ENCODE data around the gene DMRTC2. TPM values are rescaled to one million over a fixed set of nuclear protein-coding genes. Genes with fewer than 3 reads are reported as not detected.

The DMRTC2 gene
- total RNA-seq, 2 donors from 2014 or later, result 9.6 TPM; not detected in 1

GRCh38 chr19:41890936-41891335 is 46.1 kb downstream of the DMRTC2 start:
- TF ChIP-seq POLR2A (IDR thresholded peaks at IDR 0.05), result no peak
- no peak for TF ChIP-seq POLR2AphosphoS5 (IDR thresholded peaks at IDR 0.05)
- TF ChIP-seq CTCF (IDR thresholded peaks at IDR 0.05), result no peak
- no peaks in the 10 kb centered on the region for H3K4me1 ChIP-seq (replicated peaks)
- H3K36me3 ChIP-seq, result peaks cover 0 to 8% of the 10 kb centered on the region in 2 donors
- DNase-seq (ENCODE audit: low spot score), result no peak
- no peaks in the 10 kb centered on the region for H3K27me3 ChIP-seq (replicated peaks; ENCODE audit: insufficient read depth)
- no peak overlapping the region for H3K4me3 ChIP-seq
- no peaks in the 10 kb centered on the region for H3K9me3 ChIP-seq
- WGBS, result 94% methylated on average over 4 of the region's 4 CpGs
- intact Hi-C loops (cut with DNase I), result no loop called here
- H3K27ac ChIP-seq, result no peak overlapping the region

- Histone ChIP-seq H3K27me3 (replicated peaks; ENCODE audit: insufficient read depth) (no peaks in the 10 kb centered on the region), H3K4me1 (replicated peaks) (no peaks in the 10 kb centered on the region), H3K4me3 (no peak overlapping the region), H3K9me3 (no peaks in the 10 kb centered on the region), H3K36me3 (peaks cover 0 to 8% of the 10 kb centered on the region in 2 donors), H3K27ac (no peak overlapping the region)
- no peak for DNase-seq (ENCODE audit: low spot score)
- intact Hi-C loops (cut with DNase I), result no loop called here
- 86% methylated on average over 34 of the region's 34 CpGs for WGBS
- TF ChIP-seq POLR2AphosphoS5 (IDR thresholded peaks at IDR 0.05) (no peak), POLR2A (IDR thresholded peaks at IDR 0.05) (no peak), CTCF (IDR thresholded peaks at IDR 0.05) (no peak)
Observed at GRCh38 chr19:41892173-41892902, 47.5 kb downstream of the DMRTC2 start.

- no peak overlapping the region for H3K27ac ChIP-seq
- H3K4me3 ChIP-seq, result no peak overlapping the region
- WGBS, result 67% methylated on average over 6 of the region's 6 CpGs
- no peaks in the 10 kb centered on the region for H3K9me3 ChIP-seq
- H3K4me1 ChIP-seq (replicated peaks), result no peaks in the 10 kb centered on the region
- intact Hi-C loops (cut with DNase I), result no loop called here
- H3K27me3 ChIP-seq (replicated peaks; ENCODE audit: insufficient read depth), result no peaks in the 10 kb centered on the region
- no peak for DNase-seq (ENCODE audit: low spot score)
- TF ChIP-seq CTCF (IDR thresholded peaks at IDR 0.05) (no peak), POLR2AphosphoS5 (IDR thresholded peaks at IDR 0.05) (no peak)
- H3K36me3 ChIP-seq, result peaks cover 0 to 8% of the 10 kb centered on the region in 2 donors
Observed at GRCh38 chr19:41893899-41894298, 49.1 kb downstream of the DMRTC2 start.

GRCh38 chr19:41894350-41894749 is 49.5 kb downstream of the DMRTC2 start:
- no peaks in the 10 kb centered on the region for H3K27me3 ChIP-seq (replicated peaks; ENCODE audit: insufficient read depth)
- intact Hi-C loops (cut with DNase I), result no loop called here
- no peaks in the 10 kb centered on the region for H3K4me1 ChIP-seq (replicated peaks)
- WGBS, result 71% methylated on average over 13 of the region's 14 CpGs
- H3K9me3 ChIP-seq, result no peaks in the 10 kb centered on the region
- no peak overlapping the region for H3K27ac ChIP-seq
- H3K36me3 ChIP-seq, result peaks cover 0 to 8% of the 10 kb centered on the region in 2 donors
- no peak for DNase-seq (ENCODE audit: low spot score)
- TF ChIP-seq CTCF (IDR thresholded peaks at IDR 0.05), result no peak
- TF ChIP-seq POLR2A (IDR thresholded peaks at IDR 0.05), result no peak
- no peak for TF ChIP-seq POLR2AphosphoS5 (IDR thresholded peaks at IDR 0.05)
- H3K4me3 ChIP-seq, result no peak overlapping the region
